Measurements from ENCODE around the gene SLC6A19.

The SLC6A19 gene

DNA sequence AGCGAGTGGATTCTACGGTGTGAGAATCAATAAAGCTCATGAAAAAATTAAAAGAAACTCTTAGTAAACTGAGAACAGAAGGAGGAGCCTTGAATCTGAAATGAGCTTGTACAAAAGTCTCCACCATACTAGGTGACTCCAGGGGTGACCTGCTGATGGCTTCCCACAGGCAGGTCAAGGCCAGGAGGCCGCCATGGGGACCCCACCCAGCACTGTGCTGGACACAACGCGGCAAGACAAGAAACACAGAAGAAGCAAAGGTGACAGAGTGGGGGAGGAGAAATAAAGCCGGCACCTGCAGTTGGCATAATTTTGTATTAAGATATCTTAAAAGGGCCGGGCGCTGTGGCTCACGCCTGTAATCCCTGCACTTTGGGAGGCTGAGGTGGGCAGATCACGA is 12.1 kb upstream of the SLC6A19 start:
- TF ChIP-seq, protein P1, sequence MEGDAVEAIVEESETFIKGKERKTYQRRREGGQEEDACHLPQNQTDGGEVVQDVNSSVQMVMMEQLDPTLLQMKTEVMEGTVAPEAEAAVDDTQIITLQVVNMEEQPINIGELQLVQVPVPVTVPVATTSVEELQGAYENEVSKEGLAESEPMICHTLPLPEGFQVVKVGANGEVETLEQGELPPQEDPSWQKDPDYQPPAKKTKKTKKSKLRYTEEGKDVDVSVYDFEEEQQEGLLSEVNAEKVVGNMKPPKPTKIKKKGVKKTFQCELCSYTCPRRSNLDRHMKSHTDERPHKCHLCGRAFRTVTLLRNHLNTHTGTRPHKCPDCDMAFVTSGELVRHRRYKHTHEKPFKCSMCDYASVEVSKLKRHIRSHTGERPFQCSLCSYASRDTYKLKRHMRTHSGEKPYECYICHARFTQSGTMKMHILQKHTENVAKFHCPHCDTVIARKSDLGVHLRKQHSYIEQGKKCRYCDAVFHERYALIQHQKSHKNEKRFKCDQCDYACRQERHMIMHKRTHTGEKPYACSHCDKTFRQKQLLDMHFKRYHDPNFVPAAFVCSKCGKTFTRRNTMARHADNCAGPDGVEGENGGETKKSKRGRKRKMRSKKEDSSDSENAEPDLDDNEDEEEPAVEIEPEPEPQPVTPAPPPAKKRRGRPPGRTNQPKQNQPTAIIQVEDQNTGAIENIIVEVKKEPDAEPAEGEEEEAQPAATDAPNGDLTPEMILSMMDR (IDR thresholded peaks at IDR 0.05; ENCODE audit: low read depth, low read length, missing control alignments), result no peak
- DNase-seq (ENCODE audit: extremely low read depth, low read depth), result no peak
- no peak overlapping the region for H3K4me3 ChIP-seq (replicated peaks; ENCODE audit: low read depth, low read length)

DNA sequence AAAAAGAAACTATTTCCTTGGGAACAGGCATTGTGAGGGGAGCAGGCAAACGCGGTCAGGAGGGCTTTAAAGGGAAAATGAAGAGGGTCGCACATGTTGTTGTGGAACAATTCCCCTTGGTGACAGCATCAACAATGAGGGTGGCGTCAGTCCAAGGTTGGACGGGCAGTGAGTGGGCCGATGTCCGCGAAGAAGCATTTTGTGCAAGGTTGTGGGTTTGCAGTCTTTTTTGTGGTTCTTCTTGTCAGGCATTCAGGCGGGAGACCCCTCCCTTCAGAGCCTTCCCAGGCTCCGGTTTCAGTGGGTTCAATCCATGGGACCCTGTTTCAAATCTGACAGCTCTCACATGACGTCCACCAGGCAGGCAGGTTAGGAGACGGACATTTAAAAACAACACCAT is 11.1 kb upstream of the SLC6A19 start:
- no peak for DNase-seq (ENCODE audit: extremely low read depth, low read depth)
- no peak overlapping the region for H3K4me3 ChIP-seq (replicated peaks; ENCODE audit: low read depth, low read length)
- TF ChIP-seq, protein P1 (IDR thresholded peaks at IDR 0.05; ENCODE audit: low read depth, low read length, missing control alignments), result no peak

DNA sequence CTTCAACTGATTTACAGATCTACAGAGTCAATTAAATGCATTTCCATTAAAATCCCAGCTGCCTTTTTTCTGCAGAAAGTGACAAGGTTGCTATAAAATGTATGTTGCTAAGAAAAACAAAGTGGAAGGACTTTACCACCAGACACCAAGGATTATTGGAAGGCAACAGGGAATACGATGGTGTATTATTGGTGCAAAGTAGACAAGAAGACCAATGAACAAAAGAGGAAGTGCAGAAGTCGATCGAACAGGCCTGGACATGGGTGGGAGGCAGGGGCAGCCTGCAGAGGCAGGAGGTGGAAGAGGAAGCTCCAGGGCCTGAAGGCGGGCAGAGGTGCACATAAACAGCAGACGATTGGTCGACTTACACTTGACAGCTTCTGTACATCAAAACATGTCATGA is 10.6 kb upstream of the SLC6A19 start:
- no peak overlapping the region for H3K4me3 ChIP-seq (replicated peaks; ENCODE audit: low read depth, low read length)
- TF ChIP-seq, protein P1 (IDR thresholded peaks at IDR 0.05; ENCODE audit: low read depth, low read length, missing control alignments), result no peak
- no peak for DNase-seq (ENCODE audit: extremely low read depth, low read depth)

DNA sequence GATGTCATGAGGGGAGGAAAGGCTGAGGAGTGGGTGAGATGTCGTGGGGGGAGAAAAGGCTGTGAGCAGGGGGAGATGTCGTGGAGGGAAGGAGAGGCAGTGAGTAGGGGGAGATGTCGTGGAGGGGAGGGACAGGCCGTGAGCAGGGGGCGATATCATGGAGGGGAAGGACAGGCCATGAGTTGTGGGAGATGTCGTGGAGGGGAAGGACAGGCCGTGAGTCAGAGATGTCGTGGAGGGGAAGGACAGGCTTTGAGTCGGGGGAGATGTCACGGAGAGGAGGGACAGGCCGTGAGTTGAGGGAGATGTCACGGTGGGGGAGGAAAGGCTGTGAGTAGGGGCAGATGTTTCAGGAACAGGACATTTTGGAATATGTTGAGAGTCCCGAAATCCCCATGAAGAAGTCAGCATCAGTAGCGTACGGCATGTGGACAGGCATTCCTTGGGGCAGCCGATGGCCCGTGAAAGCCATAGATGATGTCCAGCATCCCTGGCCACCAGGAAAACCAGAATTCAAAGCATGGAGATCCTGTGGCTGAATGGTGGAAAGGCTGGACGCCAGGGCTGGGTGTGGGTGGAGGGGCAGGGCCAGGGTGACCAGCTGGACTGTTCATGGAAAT is 8.3 kb upstream of the SLC6A19 start:
- no peak for DNase-seq (ENCODE audit: extremely low read depth, low read depth)
- H3K4me3 ChIP-seq (replicated peaks; ENCODE audit: low read depth, low read length), result no peak overlapping the region
- TF ChIP-seq, protein P1 (IDR thresholded peaks at IDR 0.05; ENCODE audit: low read depth, low read length, missing control alignments), result no peak

DNA sequence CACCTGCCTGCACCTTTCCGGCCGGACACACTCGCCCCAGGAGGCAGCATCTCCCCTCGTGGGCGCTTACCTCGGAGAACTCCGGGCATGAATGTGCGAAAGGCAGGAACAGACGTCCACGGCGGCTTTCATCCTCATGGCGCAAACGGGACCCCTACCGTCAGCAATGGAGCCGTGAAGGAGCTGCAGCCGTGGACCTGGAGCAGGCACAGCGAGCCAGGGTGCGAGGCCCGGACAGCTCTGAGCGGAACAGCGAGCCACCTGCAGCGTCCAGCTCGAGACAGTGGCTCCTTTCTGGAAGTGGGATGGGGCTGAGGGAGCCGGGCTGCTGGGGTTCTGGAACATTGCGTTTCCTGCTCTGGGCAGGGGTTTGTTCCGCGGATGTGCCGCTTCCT is 7.8 kb upstream of the SLC6A19 start:
- DNase-seq (ENCODE audit: extremely low read depth, low read depth), result no peak
- TF ChIP-seq, protein P1 (IDR thresholded peaks at IDR 0.05; ENCODE audit: low read depth, low read length, missing control alignments), result no peak
- H3K4me3 ChIP-seq (replicated peaks; ENCODE audit: low read depth, low read length), result no peak overlapping the region

DNA sequence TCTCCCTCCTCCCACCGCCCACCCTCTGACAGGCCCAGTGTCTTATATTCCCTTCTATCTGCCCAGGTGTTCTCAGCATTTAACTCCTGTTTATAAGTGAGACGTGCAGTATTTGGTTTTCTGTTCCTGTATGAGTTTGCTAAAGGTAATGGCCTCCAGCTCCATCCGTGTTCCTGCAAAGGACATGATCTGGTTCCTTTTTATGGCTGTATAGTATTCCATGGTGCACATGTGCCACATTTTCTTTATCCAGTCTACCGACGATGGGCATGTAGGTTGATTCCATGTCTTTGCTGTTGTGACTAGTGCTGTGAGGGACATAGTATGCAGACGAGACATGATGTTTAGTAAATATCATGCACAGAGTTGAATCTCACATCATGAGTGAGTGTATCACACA is 7.0 kb upstream of the SLC6A19 start:
- TF ChIP-seq, protein P1 (IDR thresholded peaks at IDR 0.05; ENCODE audit: low read depth, low read length, missing control alignments), result no peak
- H3K4me3 ChIP-seq (replicated peaks; ENCODE audit: low read depth, low read length), result no peak overlapping the region
- DNase-seq (ENCODE audit: extremely low read depth, low read depth), result no peak

DNA sequence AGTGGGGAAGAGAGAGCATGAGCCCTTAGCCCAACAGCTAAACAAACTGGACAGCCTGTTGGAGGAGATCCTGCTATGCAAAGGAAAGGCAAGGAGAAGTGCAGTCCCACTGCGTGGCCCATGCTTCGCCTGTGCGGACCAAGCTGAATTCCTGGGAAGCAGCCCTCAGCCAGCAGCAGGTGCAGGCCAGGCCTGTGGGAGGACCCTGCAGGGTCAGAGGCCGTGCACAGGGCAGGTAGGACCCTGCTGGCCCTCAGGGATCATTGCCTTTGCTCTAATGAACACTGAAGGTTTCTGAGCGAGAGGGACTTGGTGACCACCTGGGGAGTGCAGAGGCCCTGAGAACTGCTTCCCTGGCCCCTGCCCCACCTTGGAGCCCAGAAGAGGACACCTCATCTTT is 6.0 kb upstream of the SLC6A19 start:
- H3K4me3 ChIP-seq (replicated peaks; ENCODE audit: low read depth, low read length), result no peak overlapping the region
- DNase-seq (ENCODE audit: extremely low read depth, low read depth), result no peak
- TF ChIP-seq, protein P1 (IDR thresholded peaks at IDR 0.05; ENCODE audit: low read depth, low read length, missing control alignments), result no peak

All from HFF-Myc (cell line).